Measurements from ENCODE around the gene STK11IP.
"Not testable (repeated sequence)": the region's sequence is repeated elsewhere in the genome, so short reads cannot be mapped to it uniquely, and the experiment has no call there.

STK11IP gene

GRCh38 chr2:219634951-219635751 lies 37.5 kb downstream of the STK11IP start:
- DNase-seq, result no peak

- no peak for DNase-seq
These were observed 38.7 kb downstream of the STK11IP start for GRCh38 chr2:219636144-219636915.

- DNase-seq, result no peak
These were observed 39.5 kb downstream of the STK11IP start for GRCh38 chr2:219636941-219637841.

GRCh38 chr2:219637842-219638185 lies 40.2 kb downstream of the STK11IP start:
- no peak for DNase-seq

- DNase-seq, result no peak
These were observed 40.7 kb downstream of the STK11IP start for GRCh38 chr2:219638217-219638947.

GRCh38 chr2:219638948-219639755 lies 41.5 kb downstream of the STK11IP start:
- peak; percentile 20 for DNase-seq

GRCh38 chr2:219641390-219642068 lies 43.9 kb downstream of the STK11IP start:
- DNase-seq, result no peak

- DNase-seq, result no peak
These were observed 44.4 kb downstream of the STK11IP start for GRCh38 chr2:219642069-219642454.

- DNase-seq, result peak; percentile 93
These were observed 44.9 kb downstream of the STK11IP start for GRCh38 chr2:219642465-219643083.

- DNase-seq, result no peak
These were observed 45.4 kb downstream of the STK11IP start for GRCh38 chr2:219643084-219643473.

GRCh38 chr2:219643788-219644398 lies 46.2 kb downstream of the STK11IP start:
- no peak for DNase-seq

GRCh38 chr2:219644801-219645480 lies 47.3 kb downstream of the STK11IP start:
- DNase-seq, result no peak

GRCh38 chr2:219645631-219646527 lies 48.2 kb downstream of the STK11IP start:
- DNase-seq, result no peak

GRCh38 chr2:219648176-219648575 lies 50.5 kb downstream of the STK11IP start:
- DNase-seq, result no peak

- no peak for DNase-seq
These were observed 51.3 kb downstream of the STK11IP start for GRCh38 chr2:219648963-219649362.

- no peak for DNase-seq
These were observed 53.0 kb downstream of the STK11IP start for GRCh38 chr2:219650426-219651248.

GRCh38 chr2:219651656-219652055 lies 54.0 kb downstream of the STK11IP start:
- DNase-seq, result not testable (repeated sequence)
